K562 (cell line): ENCODE data around the gene SF3B1.

ENCODE experiments used
- CREM ChIP-seq: IDR thresholded peaks from 2 replicates; pipeline ENCODE4 v1.6.1; 2014; ENCODE audit warnings: antibody characterized with exemption, low read depth
- CTCF ChIP-seq, 3 experiments: IDR thresholded peaks in 2 of 3; conservative IDR thresholded peaks in 1 of 3; 2 replicates each; pipeline ENCODE4 v1.5.1; 2011 to 2012; ENCODE audit warnings: low read length in 3 of 3, mild to moderate bottlenecking in 3 of 3, control low read depth in 2 of 3, improper control_type of control experiment in 1 of 3, inconsistent platforms in 1 of 3, low read depth in 1 of 3, mixed read lengths in 1 of 3, moderate library complexity in 1 of 3; ENCODE audit not compliant: insufficient read depth in 2 of 3
- EP300 ChIP-seq: IDR thresholded peaks from 2 replicates; pipeline ENCODE4 v1.6.1; 2012; ENCODE audit warnings: low read length, improper control_type of control experiment
- HMGN3 ChIP-seq: IDR thresholded peaks from 2 replicates; pipeline ENCODE4 v1.6.1; 2011; ENCODE audit warnings: borderline replicate concordance, low read depth, mild to moderate bottlenecking, mixed read lengths, low read length; ENCODE audit not compliant: insufficient read length; ENCODE audit errors: extremely low read depth
- LEF1 ChIP-seq: fragments of 450-650 bp; IDR thresholded peaks from 2 replicates; pipeline ENCODE4 v1.6.1; 2016; ENCODE audit warnings: mild to moderate bottlenecking
- POLR2A ChIP-seq: fragments of 450-650 bp; conservative IDR thresholded peaks from 2 replicates; pipeline ENCODE4 v1.6.1; 2016
- SPI1 ChIP-seq: IDR thresholded peaks from 2 replicates; pipeline ENCODE4 v1.6.1; 2011; ENCODE audit warnings: low read depth, low read length, control low read depth, borderline replicate concordance
- TAF15 ChIP-seq: fragments of 200-400 bp; formaldehyde crosslinking; IDR thresholded peaks from 2 replicates; pipeline ENCODE4 v1.6.1; 2017; ENCODE audit warnings: mild to moderate bottlenecking, low read depth, low read length, moderate library complexity
- ZC3H4 ChIP-seq: sonication (generic); formaldehyde crosslinking; IDR thresholded peaks from 2 replicates; pipeline ENCODE4 v1.9.0; 2021; ENCODE audit warnings: missing genetic modification reagents, borderline replicate concordance
- ZNF175 ChIP-seq: fragments of 200-800 bp; sonication (Bioruptor generic); IDR thresholded peaks from 2 replicates; pipeline ENCODE4 v1.6.1; 2016; ENCODE audit warnings: low read depth, mild to moderate bottlenecking, missing genetic modification characterization, missing compliant biosample characterization
- ZNF23 ChIP-seq: fragments of 250-450 bp; sonication (Bioruptor Pico); IDR thresholded peaks from 2 replicates; pipeline ENCODE4 v1.4.0; 2020; ENCODE audit warnings: mild to moderate bottlenecking
- TF ChIP-seq, protein P1 (sequence below): sonication (generic); formaldehyde crosslinking; IDR thresholded peaks from 2 replicates; pipeline ENCODE4 v1.8.0; 2022; ENCODE audit warnings: missing genetic modification reagents, mild to moderate bottlenecking, borderline replicate concordance
- TF ChIP-seq, protein P2 (sequence below): fragments of 150-350 bp; conservative IDR thresholded peaks from 2 replicates; pipeline ENCODE4 v1.6.1; 2014; ENCODE audit warnings: low read length
- TF ChIP-seq, protein P3 (sequence below): sonication (generic); formaldehyde crosslinking; IDR thresholded peaks from 2 replicates; pipeline ENCODE4 v1.8.0; 2022; ENCODE audit warnings: mild to moderate bottlenecking, missing genetic modification reagents

- no peak for TF ChIP-seq HMGN3
- TF ChIP-seq, protein P1, sequence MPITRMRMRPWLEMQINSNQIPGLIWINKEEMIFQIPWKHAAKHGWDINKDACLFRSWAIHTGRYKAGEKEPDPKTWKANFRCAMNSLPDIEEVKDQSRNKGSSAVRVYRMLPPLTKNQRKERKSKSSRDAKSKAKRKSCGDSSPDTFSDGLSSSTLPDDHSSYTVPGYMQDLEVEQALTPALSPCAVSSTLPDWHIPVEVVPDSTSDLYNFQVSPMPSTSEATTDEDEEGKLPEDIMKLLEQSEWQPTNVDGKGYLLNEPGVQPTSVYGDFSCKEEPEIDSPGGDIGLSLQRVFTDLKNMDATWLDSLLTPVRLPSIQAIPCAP (CRISPR knock-in tag): no peak
- TF ChIP-seq, protein P2, sequence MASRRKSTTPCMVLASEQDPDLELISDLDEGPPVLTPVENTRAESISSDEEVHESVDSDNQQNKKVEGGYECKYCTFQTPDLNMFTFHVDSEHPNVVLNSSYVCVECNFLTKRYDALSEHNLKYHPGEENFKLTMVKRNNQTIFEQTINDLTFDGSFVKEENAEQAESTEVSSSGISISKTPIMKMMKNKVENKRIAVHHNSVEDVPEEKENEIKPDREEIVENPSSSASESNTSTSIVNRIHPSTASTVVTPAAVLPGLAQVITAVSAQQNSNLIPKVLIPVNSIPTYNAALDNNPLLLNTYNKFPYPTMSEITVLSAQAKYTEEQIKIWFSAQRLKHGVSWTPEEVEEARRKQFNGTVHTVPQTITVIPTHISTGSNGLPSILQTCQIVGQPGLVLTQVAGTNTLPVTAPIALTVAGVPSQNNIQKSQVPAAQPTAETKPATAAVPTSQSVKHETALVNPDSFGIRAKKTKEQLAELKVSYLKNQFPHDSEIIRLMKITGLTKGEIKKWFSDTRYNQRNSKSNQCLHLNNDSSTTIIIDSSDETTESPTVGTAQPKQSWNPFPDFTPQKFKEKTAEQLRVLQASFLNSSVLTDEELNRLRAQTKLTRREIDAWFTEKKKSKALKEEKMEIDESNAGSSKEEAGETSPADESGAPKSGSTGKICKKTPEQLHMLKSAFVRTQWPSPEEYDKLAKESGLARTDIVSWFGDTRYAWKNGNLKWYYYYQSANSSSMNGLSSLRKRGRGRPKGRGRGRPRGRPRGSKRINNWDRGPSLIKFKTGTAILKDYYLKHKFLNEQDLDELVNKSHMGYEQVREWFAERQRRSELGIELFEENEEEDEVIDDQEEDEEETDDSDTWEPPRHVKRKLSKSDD: no peak
- TF ChIP-seq ZNF175 (CRISPR knock-in tag): no peak
- TF ChIP-seq TAF15: no peak
- no peak for TF ChIP-seq SPI1
- TF ChIP-seq LEF1: no peak
- TF ChIP-seq ZC3H4: no peak
- TF ChIP-seq, protein P3, sequence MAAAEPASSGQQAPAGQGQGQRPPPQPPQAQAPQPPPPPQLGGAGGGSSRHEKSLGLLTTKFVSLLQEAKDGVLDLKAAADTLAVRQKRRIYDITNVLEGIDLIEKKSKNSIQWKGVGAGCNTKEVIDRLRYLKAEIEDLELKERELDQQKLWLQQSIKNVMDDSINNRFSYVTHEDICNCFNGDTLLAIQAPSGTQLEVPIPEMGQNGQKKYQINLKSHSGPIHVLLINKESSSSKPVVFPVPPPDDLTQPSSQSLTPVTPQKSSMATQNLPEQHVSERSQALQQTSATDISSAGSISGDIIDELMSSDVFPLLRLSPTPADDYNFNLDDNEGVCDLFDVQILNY (CRISPR knock-in tag): no peak
- TF ChIP-seq EP300: no peak
- no peak for TF ChIP-seq CREM
- TF ChIP-seq POLR2A: no peak
- no peak for TF ChIP-seq ZNF23 (CRISPR knock-in tag)
- no peak for TF ChIP-seq CTCF (IDR thresholded peaks at IDR 0.05 in 2 of 3, conservative IDR thresholded peaks at IDR 0.05 in 1 of 3; ENCODE audit: insufficient read depth in 2 of 3, low read depth in 1 of 3, low read length in 3 of 3)
These were observed 75.9 kb downstream of the SF3B1 start for GRCh38 chr2:197358931-197359330.
